GM18519 (cell line): Measurements from ENCODE around the gene SLCO3A1.

ENCODE experiments used
- ATAC-seq: cut with Tn5 transposase; IDR thresholded peaks from one replicate; pipeline ENCODE4 v1.9.1; 2021; ENCODE audit warnings: mild to moderate bottlenecking, moderate library complexity; ENCODE audit not compliant: unreplicated experiment, low FRiP score

SLCO3A1 gene

DNA sequence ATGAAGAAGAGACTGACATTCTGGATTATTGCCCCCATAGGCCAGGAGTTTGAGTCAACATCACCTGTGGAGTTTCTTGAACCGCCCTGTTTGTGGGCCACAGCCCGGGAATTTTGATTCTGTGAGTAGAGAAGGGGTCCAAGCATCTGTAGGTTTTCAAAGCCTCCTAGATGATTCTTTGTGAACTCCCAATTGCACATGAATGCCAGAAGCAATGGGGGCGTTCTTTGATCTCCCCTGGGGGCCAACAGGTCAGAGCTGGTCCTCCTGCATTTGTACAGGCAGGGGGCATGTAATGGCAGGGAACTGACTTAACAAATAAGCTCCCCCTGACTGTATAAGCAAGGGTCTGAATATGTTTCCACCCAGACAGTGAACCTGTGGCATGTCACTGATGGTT, 260.3 kb downstream of the SLCO3A1 start:
- ATAC-seq, result no peak

DNA sequence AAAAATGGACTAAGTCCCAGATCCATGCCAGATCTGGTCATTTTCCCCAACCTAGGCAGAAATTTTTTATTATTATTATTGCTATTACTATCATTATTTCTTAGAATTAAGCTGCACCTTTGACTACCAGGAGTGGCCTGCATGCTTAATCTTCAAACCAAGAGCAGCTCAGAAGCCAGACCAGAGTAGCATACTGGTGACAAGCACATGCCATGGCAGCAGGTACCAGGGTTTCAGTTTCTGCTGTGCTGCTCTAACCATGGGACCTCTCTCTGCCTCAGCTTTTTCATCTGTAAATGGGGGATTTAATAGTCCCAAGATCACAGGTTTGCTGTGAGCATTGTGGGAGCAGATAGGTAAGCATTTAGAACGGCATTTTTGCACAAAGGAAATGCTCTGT, 262.3 kb downstream of the SLCO3A1 start:
- no peak for ATAC-seq

DNA sequence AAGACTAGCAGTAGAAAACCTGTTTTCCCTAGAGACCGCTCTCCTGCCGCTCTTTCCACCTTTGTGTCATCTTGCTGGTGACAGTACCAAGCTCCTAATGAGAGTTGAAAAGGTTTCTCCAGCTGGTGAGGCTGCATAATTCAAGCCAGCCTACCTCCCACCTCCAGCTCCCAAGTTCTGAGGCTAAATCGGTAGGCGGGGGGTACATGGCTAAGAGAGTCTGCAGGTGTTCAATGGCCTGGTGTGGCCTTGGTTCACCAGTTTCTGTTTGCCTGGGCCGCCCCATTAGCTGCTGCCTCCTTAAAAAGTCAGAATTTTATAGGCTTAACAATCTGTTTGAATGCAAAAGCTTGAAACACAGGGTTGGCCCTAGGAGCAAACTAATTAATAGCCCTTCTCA, 262.8 kb downstream of the SLCO3A1 start:
- ATAC-seq, result no peak

DNA sequence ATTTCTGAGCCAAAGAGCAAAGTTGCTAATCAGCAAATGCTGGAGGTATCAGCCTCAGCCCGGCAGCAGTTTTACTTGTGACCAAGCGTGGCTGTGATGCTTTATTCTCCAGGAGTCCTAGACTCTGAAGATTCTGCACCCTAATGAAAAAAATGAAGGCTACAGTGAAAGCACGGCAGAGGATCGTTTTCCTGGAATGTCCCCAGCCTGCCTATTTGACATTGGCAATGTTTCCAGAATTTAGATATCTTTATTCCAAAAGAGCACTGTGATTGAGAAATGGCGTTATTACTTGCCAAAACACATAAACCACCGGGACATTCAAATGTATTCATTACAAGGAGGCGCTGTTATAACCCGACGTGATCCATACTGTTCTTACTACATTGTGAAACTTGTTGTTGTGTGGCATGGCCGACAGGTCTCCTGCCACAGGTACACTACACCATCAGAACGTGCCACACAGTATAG, 263.8 kb downstream of the SLCO3A1 start:
- no peak for ATAC-seq

DNA sequence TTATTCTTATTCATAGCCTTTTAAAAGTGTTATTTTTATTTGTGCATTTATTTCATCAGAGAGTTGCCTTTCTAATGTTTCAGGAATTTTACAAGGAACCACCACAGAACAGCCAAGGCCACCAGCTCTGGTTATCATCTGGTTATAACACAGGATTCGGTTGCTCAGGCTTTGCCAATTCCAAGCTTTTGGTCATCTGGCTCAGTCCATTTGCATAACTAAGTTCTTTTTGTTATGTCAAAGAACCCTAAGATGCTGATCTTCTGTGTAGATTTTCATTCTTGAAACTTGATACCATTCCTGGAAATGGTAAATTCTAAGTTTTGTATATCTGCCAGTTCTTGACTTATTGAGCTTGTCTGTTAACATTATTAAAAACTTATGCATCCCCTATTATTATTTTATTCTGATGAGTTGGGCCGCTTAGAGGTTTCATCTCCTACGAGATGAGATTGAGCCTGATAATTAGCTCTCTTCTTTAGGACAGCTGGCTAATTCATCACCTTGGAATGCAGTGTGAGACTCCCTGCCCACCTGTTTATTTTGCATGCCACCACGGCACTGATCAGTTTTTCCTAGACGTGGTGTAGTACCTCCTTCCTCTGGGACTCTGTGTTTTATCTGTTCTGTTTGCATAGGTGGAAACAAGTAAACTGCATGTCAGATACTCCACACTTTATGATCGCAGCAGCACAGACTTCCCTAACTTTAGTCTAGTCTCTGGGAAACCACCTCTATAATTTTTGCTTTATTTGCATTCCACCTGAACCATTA, 264.8 kb downstream of the SLCO3A1 start:
- ATAC-seq, result no peak

DNA sequence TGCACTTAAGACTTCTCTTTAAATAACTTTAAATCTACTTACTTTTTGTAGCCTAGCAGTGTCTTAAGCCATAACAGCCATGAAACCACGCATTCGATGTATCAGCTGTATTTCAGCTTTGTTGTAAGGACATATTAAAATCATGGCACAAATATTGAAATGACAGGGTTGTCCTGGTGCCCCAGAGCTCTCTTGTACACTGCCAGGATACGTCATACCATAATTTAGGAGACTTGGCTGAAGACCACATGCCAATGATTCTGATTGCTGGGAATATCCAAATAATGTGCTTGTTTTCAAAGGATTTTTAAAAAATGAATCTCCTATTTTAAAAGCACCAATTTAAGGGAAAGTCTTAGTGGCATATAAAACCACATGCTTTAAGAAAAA, 265.4 kb downstream of the SLCO3A1 start:
- ATAC-seq, result no peak

DNA sequence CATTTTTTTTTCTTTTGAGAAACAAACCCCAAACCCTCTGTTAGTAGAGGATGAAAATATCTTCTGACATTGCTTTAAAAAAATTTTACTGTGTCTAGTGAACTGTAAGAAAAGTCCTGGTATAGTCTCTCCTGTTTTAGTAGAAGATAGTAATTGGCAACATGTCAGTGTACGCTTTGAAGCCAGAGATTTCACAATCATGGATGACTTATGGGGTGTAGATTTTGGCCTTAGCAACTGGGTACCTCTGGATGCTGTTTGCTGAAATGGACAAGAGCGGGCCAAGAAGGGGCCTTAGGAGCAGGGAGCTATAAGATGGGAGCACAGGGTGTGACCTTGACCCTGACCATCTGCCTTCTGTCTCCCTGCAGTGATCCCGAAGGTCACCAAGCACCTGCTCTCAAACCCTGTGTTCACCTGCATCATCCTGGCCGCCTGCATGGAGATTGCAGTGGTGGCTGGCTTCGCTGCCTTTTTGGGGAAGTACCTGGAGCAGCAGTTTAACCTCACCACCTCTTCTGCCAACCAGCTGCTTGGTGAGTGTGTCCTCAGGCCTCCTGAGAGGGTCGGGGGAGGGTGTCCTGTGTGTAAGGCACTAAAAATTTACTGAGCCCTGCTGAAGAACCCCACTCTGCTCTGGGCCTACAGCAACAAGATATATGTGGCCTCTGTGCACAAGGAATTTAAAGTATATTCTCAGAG, 266.7 kb downstream of the SLCO3A1 start:
- ATAC-seq, result no peak

DNA sequence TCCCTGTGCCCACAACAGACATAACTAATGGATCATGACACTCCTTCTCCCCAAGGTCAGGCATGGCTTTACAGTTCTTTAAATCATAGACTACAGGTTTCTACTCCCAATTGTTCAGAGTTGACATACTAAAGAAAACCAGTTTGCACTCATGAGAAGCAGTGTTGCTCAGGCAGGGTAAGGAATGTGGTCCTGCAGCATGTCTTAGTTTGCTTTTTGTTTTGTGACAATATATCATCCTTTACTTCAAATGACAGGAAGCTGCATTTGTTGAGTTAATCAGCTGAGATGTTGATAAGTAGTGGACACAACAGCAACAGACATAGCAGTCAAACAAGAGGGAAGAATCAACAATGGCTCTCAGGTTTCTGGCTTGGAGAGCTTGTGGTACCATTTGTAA, 267.5 kb downstream of the SLCO3A1 start:
- ATAC-seq, result no peak

DNA sequence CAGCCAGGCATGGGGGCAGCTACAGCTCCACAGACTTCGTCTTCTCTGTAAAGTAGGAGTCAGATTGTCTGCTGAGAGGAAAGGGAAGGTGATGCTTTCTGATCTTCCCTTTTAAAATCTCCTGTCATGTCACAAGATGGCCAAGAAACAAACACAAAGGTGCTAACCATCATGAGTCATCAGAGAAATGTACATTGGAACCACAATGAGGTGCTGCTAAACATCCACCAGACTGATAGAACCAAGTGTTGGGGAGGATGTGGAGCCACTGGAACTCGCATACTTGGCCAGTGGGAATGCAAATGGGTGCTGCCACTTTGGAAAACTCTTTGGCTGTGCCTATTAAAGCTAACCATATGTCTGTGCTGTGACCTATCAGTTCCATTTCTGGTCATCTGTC, 268.8 kb downstream of the SLCO3A1 start:
- no peak for ATAC-seq

DNA sequence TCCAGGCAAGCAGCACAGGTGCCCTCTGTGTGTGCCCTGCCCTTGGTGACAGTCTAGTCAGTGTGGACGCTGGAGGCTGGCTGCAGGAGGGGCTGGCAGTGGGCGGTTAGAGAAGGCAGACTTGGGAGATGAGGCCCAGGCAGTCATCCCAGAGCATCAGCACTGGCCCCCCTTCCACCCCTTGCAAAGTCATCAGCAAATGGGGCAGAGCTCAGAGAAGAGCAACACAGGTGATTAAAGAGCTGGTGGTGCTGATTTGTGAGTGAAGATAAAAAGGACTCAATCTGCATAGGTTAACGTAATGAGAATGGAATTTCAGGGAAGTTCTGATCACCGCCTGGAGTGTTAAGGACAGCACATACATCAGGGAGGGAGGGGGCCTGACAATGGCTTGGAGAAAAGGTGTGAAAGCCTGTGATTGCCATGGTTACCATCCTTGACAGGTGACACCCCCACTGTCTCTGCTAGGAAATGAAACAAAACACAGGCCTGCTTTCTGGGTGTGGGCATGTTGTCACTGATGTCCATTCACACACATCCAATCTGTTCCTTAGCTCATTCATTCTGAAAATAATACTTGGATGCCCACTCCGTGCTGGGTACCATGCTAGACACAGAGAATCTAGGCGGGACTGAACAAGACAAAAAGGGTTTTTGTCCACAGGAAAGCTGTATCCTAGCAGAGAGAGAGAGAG, 270.6 kb downstream of the SLCO3A1 start:
- ATAC-seq, result no peak

DNA sequence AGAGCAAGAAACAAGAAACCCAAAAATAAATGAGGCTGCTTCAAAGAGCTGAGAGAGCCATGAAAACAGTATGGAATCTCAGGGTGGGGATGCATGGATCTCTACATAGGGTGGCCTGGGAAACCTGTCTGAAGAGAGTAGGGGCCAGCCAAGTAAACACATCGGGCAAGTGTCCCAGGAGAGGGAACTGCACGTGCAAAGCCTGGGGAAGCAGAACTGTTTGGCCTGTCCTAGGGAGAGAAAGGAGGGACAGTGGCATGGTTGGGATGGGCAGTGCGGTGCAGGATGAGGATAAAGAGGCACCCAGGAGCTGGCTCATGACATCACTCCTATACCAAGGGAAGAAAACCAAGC, 271.1 kb downstream of the SLCO3A1 start:
- ATAC-seq, result no peak

DNA sequence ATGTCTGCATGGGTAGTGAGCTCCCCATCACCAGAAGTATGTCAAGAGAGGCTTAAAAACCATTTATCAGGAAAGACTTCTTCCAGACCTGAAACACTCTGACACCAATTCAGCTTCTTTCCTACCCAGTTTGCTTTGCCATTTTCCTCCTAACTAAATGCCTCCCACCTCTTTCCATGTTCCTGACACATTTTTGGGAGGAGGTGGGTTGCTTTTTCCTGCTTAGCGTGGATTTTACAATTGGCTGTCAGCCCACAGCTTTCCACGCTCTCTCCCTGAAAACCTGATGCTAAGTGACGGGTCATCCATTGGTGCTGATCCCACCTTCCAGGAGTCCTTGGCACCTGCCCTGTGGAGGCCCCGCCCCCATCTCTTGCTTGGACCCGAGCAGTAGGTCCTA, 275.3 kb downstream of the SLCO3A1 start:
- no peak for ATAC-seq

DNA sequence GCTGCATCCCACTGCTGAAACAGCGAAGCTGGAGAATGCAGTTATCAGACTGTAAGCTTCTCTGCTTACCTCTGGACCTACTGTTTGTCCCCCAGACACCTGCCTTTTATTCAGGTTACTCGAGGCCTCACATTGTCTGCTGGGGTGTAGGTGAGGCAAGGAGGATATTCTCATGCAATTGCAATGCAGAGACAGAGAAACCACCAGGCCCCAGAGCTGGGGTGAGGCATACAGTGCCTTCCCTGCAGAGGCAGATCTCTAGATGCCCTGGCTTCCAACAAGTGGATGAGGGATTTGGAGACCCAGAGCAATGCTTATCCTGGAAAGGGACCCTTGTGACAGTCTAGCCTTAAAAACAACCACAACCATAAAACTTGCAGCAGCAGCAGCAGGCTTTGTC, 276.7 kb downstream of the SLCO3A1 start:
- no peak for ATAC-seq

DNA sequence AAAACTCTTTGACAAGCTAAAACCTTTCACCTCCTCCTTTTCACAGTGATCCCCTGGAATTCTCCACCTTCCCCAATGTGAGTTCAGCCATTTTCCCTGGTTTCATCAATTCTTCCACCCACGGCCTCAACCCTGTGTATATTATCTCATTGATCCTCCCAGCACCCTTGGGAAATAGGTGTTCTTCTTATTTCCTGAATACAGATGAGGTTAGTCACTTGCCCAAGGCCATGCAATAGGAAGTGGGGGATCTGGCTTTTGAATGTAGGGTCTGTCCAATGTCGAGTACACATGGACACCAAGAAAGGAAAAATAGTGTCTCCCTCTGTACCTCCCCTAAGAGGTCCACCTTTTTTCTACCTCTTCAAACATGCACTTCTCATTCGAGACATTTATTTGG, 277.4 kb downstream of the SLCO3A1 start:
- no peak for ATAC-seq

DNA sequence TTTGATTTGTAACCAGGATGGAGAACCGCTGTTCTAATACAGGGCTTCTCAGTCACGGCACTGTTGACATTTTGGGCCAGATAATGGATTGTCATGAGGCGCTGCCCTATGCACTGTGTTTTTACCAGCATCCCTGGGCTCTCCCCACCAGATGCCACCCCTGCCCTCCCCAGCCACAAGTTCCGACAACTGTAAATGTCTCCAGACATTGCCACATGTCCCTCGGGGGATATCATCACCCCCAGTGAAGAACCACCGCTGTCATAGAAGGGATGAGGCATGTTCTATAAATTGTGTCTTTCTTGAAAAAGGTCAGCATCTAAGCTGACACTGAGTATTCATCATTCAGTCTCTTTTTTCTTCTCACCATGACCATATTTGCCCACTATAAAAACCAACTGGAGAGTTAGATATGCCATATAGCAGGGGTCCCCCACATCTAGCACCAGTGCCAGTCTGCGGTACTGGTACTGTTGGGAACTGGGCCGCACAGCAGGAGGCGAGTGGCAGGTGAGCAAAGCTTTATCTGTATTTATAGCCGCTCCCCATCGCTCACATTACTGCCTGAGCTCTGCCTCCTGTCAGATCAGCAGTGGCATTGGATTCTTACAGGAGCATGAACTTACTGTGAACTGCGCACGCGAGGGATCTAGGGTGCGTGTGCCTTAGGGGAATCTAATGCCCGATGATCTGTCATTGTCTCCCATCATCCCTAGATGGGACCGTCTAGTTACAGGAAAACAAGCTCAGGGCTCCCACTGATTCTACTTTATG, 279.7 kb downstream of the SLCO3A1 start:
- no peak for ATAC-seq

DNA sequence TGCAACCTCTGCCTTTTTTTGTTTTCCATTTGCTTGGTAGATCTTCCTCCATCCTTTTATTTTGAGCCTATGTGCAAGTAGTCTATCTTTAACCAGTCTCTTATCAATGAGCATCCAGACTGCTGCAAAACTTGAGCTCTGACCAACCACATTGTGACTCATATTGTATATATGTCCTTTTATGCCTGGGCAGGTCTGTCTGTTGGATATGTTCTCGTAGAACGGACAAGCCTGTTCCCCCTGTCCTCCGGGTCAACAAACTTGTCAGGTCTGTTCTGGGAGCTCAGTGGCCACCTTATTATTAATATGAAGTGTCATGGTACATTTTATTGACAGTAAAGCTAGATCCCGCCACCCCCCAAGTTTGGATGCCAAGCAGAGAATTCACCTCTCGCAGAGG, 287.3 kb downstream of the SLCO3A1 start:
- ATAC-seq, result no peak

DNA sequence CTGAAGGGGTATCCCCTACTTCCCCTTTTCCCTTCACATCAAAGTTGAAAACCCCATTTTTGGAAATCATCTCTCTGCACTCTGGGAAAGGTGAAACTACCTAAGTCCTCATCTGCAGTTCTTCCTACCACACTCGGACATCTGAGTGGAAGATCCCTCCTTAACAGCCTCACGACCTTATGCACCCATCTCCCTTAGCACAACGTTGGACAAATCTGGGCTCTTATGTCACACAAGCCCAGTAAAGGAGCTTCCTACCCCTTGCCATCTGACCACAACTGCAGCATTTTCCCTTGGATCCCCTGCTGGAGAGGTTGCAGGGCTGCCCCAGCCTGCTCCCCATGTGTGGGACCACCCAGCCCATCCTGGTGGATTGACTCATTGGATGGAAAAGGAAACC, 288.1 kb downstream of the SLCO3A1 start:
- no peak for ATAC-seq

DNA sequence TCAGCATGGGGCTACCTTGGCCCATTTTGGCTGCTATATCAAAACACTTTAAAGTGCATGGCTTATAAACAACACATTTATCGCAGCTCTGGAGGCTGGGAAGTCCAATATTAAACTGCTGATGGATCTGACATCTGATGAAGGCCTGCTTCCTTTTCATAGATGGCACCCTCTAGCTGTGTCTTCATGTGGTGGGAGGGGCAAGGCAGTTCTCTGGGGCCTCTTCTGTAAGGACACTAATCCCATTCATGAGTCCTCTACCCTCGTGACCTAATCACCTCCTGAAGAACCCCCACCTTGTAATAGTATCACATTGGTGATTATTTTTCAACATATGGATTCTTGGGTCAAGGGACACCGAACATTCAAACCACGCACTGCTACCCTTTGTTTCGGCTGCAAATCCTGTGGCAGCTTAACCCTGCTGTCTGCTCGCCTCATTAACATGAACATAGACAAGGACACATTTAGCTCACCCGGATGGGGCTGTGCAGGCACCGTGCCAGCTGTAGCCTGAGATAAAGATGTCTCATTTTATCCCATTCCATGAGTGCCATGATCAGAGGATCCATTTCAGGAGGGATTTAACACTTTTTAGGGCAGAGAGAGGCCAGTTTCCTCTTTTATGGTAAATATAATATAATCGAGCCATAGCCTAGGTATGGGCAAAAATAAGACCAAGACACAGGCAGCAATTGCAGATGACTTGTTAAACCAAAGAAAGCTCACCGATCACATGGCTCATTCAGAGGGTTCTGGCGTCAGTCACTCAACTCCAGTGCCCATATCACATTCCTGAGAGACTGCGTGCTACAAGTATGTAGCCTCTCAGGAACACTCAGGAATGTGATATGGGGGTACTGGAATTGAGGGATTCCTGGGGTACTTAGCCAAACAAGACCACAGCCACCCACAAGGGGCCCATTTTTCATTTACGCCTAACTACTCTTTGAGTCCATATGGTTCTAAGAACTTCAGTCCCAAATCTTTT, 289.0 kb downstream of the SLCO3A1 start:
- ATAC-seq, result no peak

DNA sequence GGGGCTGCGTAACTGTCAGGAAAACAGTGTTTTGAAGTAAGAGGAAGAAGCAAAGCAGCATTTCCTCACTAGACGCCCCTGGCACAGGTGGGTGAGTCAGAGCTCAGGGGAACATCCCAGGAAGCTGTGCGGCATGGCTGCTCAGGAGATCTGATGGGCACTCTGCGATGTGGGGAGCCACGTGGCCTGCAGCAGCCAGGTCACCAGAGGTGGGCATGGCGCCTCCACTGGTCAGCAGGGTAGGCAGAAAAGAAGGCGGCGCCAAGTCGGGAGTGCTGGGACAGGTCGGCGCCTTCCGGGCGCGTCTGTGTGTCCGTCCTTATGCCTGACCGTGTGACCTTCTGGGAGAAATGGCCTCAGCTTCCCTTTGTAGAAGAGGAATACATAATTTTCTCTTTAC, 290.3 kb downstream of the SLCO3A1 start:
- ATAC-seq, result no peak
